ENCODE measurements around the gene ENOX1.

GRCh38 chr13:43751624-43752023 lies 35.1 kb downstream of the ENOX1 start:
- no peak for TF ChIP-seq CTCF (IDR thresholded peaks at IDR 0.05; ENCODE audit: low read length)
- no peak for TF ChIP-seq EZH2 (IDR thresholded peaks at IDR 0.05; ENCODE audit: borderline replicate concordance, low read length)

All from OCI-LY1 (cell line).